IMR-90 (cell line): Measurements from ENCODE around the gene TNRC6A.

Experiments used
- MXI1 ChIP-seq: IDR thresholded peaks from 2 replicates; pipeline ENCODE4 v1.6.1; 2012; ENCODE audit warnings: low read depth, mild to moderate bottlenecking, low read length, moderate library complexity, borderline replicate concordance
- SMC3 ChIP-seq: fragments of 150-350 bp; IDR thresholded peaks from 2 replicates; pipeline ENCODE4 v1.6.1; 2016; ENCODE audit warnings: low read depth, mild to moderate bottlenecking, antibody characterized with exemption, low read length, moderate library complexity
- TF ChIP-seq, protein P1 (sequence below): conservative IDR thresholded peaks from 2 replicates; pipeline ENCODE4 v1.5.1; 2012; ENCODE audit warnings: mild to moderate bottlenecking, low read depth, low read length, improper control_type of control experiment

DNA sequence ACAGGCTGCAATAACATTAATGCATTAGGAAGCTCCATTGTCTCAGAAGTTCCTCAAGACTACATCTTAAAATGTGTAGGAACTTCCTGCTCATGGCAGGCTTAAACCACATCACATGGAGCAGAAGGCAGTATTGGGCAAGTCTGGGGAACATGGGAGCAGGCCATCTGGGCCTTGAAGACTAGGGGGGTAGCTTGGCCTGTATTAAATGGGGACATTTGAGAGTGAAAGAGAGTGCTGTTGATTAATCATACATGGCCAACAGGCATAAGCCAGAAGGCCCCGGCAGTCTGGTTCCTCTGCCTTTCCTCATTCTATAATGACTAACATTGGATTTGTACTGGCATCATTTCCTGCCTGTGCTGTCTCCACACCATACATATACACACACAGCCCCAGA lies 91.1 kb downstream of the TNRC6A start:
- TF ChIP-seq SMC3 (no peak), MXI1 (no peak)
- TF ChIP-seq, protein P1, sequence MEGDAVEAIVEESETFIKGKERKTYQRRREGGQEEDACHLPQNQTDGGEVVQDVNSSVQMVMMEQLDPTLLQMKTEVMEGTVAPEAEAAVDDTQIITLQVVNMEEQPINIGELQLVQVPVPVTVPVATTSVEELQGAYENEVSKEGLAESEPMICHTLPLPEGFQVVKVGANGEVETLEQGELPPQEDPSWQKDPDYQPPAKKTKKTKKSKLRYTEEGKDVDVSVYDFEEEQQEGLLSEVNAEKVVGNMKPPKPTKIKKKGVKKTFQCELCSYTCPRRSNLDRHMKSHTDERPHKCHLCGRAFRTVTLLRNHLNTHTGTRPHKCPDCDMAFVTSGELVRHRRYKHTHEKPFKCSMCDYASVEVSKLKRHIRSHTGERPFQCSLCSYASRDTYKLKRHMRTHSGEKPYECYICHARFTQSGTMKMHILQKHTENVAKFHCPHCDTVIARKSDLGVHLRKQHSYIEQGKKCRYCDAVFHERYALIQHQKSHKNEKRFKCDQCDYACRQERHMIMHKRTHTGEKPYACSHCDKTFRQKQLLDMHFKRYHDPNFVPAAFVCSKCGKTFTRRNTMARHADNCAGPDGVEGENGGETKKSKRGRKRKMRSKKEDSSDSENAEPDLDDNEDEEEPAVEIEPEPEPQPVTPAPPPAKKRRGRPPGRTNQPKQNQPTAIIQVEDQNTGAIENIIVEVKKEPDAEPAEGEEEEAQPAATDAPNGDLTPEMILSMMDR, result no peak
